Muscle of leg (tissue), 11 donors: ENCODE results near the gene CGN. TPM values are rescaled to one million over a fixed set of nuclear protein-coding genes. Genes with fewer than 3 reads are reported as not detected.

Experiments
- DNase-seq: peaks from one replicate; pipeline ENCODE4 v3.0.0; 2013
- H3K27ac ChIP-seq: one replicate; pipeline ENCODE4 v1.5.1; 2013; ENCODE audit warnings: mild to moderate bottlenecking, low read length, control low read depth
- H3K27me3 ChIP-seq: one replicate; pipeline ENCODE4 v1.6.1; 2013; ENCODE audit warnings: low read length; ENCODE audit not compliant: control insufficient read depth, insufficient read depth
- H3K36me3 ChIP-seq: one replicate; pipeline ENCODE4 v1.6.1; 2013; ENCODE audit warnings: low read length; ENCODE audit not compliant: control insufficient read depth, insufficient read depth
- H3K4me1 ChIP-seq: one replicate; pipeline ENCODE4 v1.6.1; 2013; ENCODE audit warnings: low read length; ENCODE audit not compliant: control insufficient read depth, insufficient read depth
- H3K4me3 ChIP-seq: one replicate; pipeline ENCODE4 v1.5.1; 2013; ENCODE audit warnings: low read length, control low read depth
- H3K9me3 ChIP-seq: replicated peaks from 2 replicates; pipeline ENCODE4 v1.6.1; 2013; ENCODE audit warnings: low read depth, low read length; ENCODE audit not compliant: control insufficient read depth
- WGBS: methylation state at CpG from one replicate; pipeline ENCODE4 v1.1.5; 2013; ENCODE audit warnings: missing lambda C conversion rate; ENCODE audit not compliant: insufficient coverage; 5-methylcytosine and 5-hydroxymethylcytosine counted together
- polyA plus RNA-seq, 8 donors: library from polyadenylated mRNA; unstranded; fragments of 120-200 nt; gene quantifications; one replicate each; pipeline versions ENCODE4 v1.2.1 to v1.2.3, GENCODE V29; 2013; ENCODE audit warnings: inconsistent platforms in 1 of 8, low replicate concordance in 1 of 8; ENCODE audit not compliant: insufficient read length in 8 of 8, insufficient read depth in 1 of 8
- total RNA-seq: library from RNA; stranded (reverse); fragments of 120-200 nt; gene quantifications from one replicate; pipeline ENCODE4 v1.2.4, GENCODE V29; 2013

Gene CGN
- total and polyA plus RNA-seq, 9 donors: 0.31 to 6.4 (median 0.83) TPM

DNA sequence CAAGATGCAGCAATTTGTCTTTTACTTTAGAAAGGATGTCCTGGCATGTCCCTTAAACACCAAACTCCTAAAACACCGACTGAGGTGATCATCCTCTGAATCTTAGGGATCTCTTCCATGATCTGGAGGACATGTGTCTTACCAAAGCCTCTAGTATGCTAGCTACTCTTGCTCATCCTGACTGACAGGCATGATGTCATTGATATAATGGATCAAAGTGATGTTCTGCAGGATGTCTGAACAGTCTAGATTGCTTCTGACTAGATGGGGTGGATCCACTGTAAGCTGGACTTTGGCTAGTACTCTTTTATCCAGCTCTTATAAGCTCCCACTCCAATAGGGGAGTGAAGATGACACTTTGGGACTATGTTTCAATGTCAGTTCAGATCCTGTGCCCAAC, 11.3 kb upstream of the CGN start:
- Histone ChIP-seq H3K9me3 (no peaks in the 10 kb centered on the region), H3K27me3 (peaks cover 4% of the 10 kb centered on the region), H3K27ac (no peak overlapping the region), H3K4me1 (no peaks in the 10 kb centered on the region), H3K4me3 (no peak overlapping the region), H3K36me3 (no peaks in the 10 kb centered on the region)
- no peak for DNase-seq
- WGBS: no CpG with 5 or more reads among the region's 1 CpG

DNA sequence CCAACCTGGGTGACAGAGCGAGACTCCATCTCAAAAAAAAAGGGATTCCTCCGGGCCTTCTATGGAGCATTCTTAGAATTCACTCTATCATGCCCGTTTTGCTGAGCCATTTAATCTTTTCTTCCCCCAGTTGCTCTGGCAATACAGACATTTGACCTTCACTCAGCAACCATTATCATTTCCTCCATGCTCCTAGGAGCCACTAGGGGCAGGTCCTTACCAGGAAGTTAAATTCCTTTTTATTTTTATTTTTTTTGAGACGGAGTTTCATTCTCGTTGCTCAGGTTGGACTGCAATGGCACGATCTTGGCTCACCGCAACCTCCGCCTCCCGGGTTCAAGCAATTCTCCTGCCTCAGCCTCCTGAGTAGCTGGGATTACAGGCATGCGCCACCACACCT, 9.7 kb upstream of the CGN start:
- Histone ChIP-seq H3K36me3 (no peaks in the 10 kb centered on the region), H3K27ac (no peak overlapping the region), H3K27me3 (peaks cover 4% of the 10 kb centered on the region), H3K4me1 (no peaks in the 10 kb centered on the region), H3K9me3 (no peaks in the 10 kb centered on the region), H3K4me3 (no peak overlapping the region)
- WGBS: 90% methylated on average over 6 of the region's 10 CpGs
- DNase-seq: no peak

DNA sequence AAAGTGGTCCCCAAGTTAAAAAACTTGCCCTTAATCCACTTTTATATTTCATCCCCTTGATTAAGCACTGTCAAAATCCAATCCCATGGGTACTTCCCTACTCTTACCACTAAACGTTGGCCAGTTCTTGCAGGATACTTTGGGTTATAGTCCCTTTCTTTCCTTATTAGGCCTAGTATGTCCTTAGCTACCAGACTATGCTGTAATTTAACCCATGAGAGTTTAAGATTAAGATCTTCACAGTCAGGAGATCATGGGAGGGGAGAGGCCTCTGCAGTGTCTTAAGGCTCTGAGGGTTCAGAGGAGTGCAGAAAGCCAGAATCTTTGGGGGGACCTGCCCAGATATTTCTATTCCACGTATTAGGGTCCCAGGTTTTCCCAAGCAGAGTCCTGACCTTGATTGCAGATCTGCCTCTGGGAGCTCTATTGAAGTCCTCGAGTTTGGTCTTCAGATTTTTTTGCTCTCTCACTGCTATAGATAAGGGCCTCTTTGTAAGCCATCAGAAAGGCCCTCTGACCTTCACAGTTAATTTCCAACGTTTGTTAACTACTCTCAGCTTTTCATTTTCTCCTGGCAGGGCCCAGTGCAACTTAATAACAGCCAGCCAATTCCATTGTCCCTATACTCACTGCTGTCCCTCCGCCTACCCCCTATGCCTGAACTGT, 9.0 kb upstream of the CGN start:
- no peaks in the 10 kb centered on the region for H3K4me1 ChIP-seq
- H3K27me3 ChIP-seq: peaks cover 4% of the 10 kb centered on the region
- H3K27ac ChIP-seq: no peak overlapping the region
- no peak overlapping the region for H3K4me3 ChIP-seq
- DNase-seq: no peak
- H3K36me3 ChIP-seq: no peaks in the 10 kb centered on the region
- WGBS: 63% methylated on average over 4 of the region's 5 CpGs
- no peaks in the 10 kb centered on the region for H3K9me3 ChIP-seq

DNA sequence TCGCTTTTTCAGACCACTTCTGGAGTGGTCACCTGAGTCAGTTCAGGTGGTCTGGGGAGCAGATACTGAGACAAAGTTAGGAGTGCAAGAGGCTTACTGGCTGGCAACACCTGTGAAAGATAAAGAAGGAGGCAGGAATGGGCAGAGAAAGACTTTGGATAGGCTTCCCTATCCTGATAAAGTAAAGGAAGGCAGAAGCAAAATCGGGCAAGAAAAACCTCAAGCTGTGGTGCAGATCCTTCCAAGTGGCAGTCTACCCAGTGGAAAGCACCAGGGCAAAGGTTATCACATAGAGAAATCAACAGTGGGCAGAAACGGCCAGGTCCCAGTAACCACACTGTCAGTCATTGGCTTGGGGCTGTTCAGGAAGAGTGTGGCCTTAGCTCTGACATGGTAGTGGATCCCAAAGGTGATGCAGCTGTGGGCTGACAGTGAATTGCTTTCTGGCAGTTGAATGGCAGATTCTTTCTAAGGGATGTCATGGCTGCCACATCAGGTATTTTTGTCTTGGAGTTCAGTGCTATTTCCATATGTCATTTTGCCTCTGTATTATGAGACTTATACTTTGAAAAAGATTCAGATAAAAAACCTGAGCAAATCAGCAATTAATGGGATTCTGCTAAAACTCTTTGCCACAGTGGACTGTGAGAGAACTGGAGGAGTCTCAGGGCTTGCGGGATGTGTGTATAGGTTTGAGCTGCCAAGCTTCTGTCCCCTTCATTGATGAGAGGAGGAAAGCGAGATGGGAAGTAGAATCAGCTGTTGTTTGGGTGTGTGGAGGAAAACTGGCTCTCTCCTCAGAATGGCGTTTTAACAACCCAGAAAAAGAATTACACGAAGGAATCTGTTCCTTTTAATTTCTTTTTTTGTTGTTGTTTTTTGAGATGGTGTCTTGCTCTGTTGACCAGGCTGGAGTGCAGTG, 8.1 kb upstream of the CGN start:
- no peak overlapping the region for H3K27ac ChIP-seq

DNA sequence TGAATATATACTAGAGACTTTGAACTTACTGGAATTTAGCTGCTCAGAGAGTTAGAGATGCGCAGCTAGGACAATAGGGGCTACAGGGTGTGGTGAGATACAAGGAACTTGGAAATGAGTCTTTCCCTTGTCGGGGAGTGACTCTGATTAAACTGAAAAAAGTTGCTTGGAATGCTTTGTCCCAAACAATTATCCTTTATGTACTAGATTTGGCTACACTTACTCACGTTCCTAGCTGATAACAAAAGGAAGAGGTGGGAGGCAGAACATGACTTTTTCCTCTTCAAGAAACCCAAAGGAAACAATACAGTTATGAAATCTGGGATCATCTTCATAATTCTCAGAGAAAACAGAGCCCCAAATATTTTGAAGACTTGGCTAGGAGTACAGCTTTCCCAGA, 6.9 kb upstream of the CGN start:
- DNase-seq: no peak
- no CpG with 5 or more reads among the region's 3 CpGs for WGBS
- Histone ChIP-seq H3K4me3 (no peak overlapping the region), H3K9me3 (no peaks in the 10 kb centered on the region), H3K27ac (no peak overlapping the region), H3K36me3 (no peaks in the 10 kb centered on the region), H3K4me1 (no peaks in the 10 kb centered on the region), H3K27me3 (peaks cover 2% of the 10 kb centered on the region)

More for the DNA sequence above, 8.1 kb upstream of the CGN start:
- DNase-seq: no peak
- Histone ChIP-seq H3K4me1 (no peaks in the 10 kb centered on the region), H3K36me3 (no peaks in the 10 kb centered on the region), H3K4me3 (no peak overlapping the region), H3K9me3 (no peaks in the 10 kb centered on the region), H3K27me3 (peaks cover 4% of the 10 kb centered on the region)
- 54% methylated on average over 6 of the region's 7 CpGs for WGBS

DNA sequence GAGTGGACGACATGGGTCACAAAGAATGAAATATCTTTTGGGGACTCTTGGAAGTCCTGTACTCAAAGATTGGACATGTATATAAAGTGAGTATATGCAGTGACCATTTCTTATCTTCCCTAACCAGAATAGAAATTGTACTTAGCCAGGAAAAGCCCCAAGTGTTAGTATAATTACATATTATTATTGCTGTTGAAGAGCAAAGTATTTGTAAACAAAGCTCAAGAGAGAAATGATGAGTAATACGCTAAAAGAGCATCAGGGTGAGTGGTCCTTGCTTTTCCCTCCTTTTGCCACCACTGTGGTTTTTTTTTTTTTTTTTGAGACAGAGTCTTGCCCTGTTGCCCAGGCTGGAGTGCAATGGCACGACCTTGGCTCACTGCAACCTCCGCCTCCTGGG, 6.4 kb upstream of the CGN start:
- 100% methylated on average over 1 of the region's 4 CpGs for WGBS
- H3K36me3 ChIP-seq: no peaks in the 10 kb centered on the region
- no peak overlapping the region for H3K27ac ChIP-seq

DNA sequence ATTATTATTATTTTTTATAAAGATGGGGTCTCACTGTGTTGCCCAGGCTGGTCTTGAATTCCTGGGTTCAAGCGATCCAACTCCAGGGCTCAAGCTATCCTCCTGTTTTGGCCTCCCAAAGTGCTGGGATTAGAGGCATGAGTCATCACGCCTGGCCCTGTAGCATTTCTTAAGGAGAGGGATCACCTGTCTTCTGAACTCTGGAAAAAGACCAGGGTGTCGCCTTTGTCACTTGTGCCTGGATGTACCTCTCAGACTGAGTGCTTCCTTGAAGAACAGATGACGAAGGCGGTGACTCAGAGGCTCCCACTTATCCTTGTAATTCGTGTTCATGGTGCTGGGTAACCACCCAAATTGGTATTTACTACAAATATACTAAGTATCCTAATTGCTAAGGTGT, 2.4 kb upstream of the CGN start:
- H3K36me3 ChIP-seq: no peaks in the 10 kb centered on the region
- DNase-seq: no peak
- WGBS: 82% methylated on average over 2 of the region's 6 CpGs
- peaks cover 34% of the 10 kb centered on the region for H3K27me3 ChIP-seq
- H3K4me3 ChIP-seq: no peak overlapping the region
- H3K9me3 ChIP-seq: no peaks in the 10 kb centered on the region
- H3K4me1 ChIP-seq: peaks cover 19% of the 10 kb centered on the region
- no peak overlapping the region for H3K27ac ChIP-seq

More for the DNA sequence above, 6.4 kb upstream of the CGN start:
- Histone ChIP-seq H3K27me3 (peaks cover 4% of the 10 kb centered on the region), H3K9me3 (no peaks in the 10 kb centered on the region), H3K4me1 (no peaks in the 10 kb centered on the region), H3K4me3 (no peak overlapping the region)
- no peak for DNase-seq

DNA sequence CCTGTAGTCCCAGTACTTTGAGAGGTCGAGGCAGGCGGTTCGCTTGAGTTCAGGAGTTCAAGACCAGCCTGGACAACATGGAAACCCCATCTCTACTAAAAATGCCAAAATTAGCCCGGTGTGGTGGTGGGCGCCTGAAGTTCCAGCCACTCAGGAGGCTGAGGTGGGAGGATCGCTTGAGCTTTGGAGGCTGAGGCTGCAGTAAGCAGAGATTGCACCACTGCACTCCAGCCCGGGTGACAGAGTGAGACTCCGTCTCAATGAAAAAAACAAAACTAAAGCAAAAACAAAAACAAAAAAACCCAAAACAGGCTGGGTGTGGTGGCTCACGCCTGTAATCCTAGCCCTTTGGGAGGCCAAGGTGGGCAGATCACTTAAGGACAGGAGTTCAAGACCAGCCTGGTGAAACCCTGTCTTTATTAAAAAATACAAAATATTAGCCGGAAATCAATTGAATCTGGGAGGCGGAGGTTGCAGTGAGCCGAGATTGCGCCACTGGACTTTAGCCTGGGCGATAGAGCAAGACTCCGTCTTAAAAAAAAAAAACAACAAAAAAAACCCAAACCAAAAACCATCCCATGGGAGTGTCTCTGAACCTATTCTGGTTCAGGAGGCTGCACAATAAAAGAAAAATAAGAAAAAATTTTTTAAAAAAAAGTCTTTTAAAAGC, 1.7 kb upstream of the CGN start:
- Histone ChIP-seq H3K9me3 (no peaks in the 10 kb centered on the region), H3K36me3 (no peaks in the 10 kb centered on the region), H3K4me1 (peaks cover 19% of the 10 kb centered on the region), H3K27me3 (peaks cover 40% of the 10 kb centered on the region), H3K27ac (no peak overlapping the region), H3K4me3 (no peak overlapping the region)
- DNase-seq: no peak
- 100% methylated on average over 3 of the region's 15 CpGs for WGBS

DNA sequence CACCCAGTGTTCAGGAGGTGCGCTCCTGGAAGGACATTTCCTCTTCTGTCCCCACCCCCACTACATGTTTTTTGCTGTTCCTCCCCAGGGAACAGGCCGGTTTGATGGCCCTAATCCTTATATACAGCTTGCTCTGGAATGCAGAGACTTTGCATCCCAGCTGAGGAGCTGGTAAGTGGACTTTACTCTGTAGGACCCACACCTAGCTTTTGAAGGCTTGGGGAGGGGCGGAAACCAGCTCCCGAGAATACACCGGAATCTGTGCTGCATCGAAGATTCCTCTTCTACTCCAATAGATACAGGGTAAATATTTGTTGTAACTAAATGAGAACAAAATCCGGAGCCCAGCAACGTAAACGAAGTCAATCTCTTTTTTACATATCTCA, 1.2 kb upstream of the CGN start:
- Histone ChIP-seq H3K9me3 (no peaks in the 10 kb centered on the region), H3K4me1 (peaks cover 19% of the 10 kb centered on the region), H3K4me3 (no peak overlapping the region), H3K27ac (no peak overlapping the region), H3K36me3 (no peaks in the 10 kb centered on the region), H3K27me3 (peaks cover 40% of the 10 kb centered on the region)
- DNase-seq: no peak
- 71% methylated on average over 1 of the region's 9 CpGs for WGBS

DNA sequence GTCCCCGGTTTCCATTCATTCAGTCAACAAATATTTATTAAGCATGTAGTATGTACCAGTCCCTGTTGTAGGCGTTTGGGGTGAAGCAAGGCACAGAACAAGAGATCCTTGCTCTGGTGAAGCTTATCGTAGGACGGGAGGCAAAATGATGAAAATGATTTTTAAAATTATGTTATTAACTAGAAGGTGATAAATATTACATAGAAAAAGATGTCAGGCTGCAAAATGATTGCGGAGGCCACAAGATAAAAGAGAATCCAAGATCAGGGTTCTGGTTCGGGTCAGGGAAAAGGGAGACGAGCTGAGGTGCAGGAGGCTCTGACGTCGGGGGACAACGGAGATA, 602 bp upstream of the CGN start:
- Histone ChIP-seq H3K4me3 (peak overlapping the region; percentile 67), H3K9me3 (no peaks in the 10 kb centered on the region), H3K27me3 (peaks cover 40% of the 10 kb centered on the region), H3K4me1 (peaks cover 19% of the 10 kb centered on the region), H3K36me3 (no peaks in the 10 kb centered on the region), H3K27ac (peak overlapping the region; percentile 62)
- WGBS: 0% methylated on average over 6 of the region's 10 CpGs
- no peak for DNase-seq
